IPS-18c (cell line): ENCODE data around the gene TMEM187.

Experiments used
- H3K4me3 ChIP-seq: 2 replicates; pipeline ENCODE4 v1.7.0; 2013; ENCODE audit warnings: low read depth, mild to moderate bottlenecking, low read length, moderate library complexity; ENCODE audit not compliant: insufficient read depth
- H3K9me3 ChIP-seq: one replicate; pipeline ENCODE4 v1.6.1; 2013; ENCODE audit warnings: mild to moderate bottlenecking, low read length, moderate library complexity; ENCODE audit not compliant: control insufficient read depth, insufficient read depth

Gene TMEM187

DNA sequence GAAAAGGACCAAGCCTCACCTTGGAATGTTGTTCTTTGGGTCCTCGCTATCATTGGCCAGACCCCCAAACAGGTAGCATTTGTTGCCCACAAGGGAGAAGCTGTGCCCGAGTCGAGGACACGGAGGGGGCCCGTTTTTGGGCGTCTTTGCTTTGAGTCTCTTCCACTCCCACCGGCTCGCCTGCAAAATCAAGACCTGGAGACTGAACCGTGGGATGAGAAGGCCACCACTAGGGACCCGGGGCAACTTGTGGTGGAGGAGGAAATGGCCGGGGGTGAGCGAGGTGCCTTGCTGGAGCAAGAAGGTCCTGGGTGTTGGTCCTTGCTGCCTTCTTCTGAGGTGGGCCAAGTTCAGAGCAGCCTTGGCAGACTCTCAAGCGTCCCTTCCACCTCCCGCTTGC is 8.4 kb upstream of the TMEM187 start:
- H3K9me3 ChIP-seq: no peaks in the 10 kb centered on the region

GRCh38 chrX:153965406-153965805 is 7.1 kb upstream of the TMEM187 start:
- no peak overlapping the region for H3K4me3 ChIP-seq

More for the DNA sequence above, 8.4 kb upstream of the TMEM187 start:
- H3K4me3 ChIP-seq: no peak overlapping the region

GRCh38 chrX:153966283-153966688 is 6.3 kb upstream of the TMEM187 start:
- H3K4me3 ChIP-seq: no peak overlapping the region

More at GRCh38 chrX:153965406-153965805, 7.1 kb upstream of the TMEM187 start:
- H3K9me3 ChIP-seq: no peaks in the 10 kb centered on the region

GRCh38 chrX:153966841-153967535 is 5.6 kb upstream of the TMEM187 start:
- H3K4me3 ChIP-seq: no peak overlapping the region
- no peaks in the 10 kb centered on the region for H3K9me3 ChIP-seq

More at GRCh38 chrX:153966283-153966688, 6.3 kb upstream of the TMEM187 start:
- no peaks in the 10 kb centered on the region for H3K9me3 ChIP-seq

DNA sequence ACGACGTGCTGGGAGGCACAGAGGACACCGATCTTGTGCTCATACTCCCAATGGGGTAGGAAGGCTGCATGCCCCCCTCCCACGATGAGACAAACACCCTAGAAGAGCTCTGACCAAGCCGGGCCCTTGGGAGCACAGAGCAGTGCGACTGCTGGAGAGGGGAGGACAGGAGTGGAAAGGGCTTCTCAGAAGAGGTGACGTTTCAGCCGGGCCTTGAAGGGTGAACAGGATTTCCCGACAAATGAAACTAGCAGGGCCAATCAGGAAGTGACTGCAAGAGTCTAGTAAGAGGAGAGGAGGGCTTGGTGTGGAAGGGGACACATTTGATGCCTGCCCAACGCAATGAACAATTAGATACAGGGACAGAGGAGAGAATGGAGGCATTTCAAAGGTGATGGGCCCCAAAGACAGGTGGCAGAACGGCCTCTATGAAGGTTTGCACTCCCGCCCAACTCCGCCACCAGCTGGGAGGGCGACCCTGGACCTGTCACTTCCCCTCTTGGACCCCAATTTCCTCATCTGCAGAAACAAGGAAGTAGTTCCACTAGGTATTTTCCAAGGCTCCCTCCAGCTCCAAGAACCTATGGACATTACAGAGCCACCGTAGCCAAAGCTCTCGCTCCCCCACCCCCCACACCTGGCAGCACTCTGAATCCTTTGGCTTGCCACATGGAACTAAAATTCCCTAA is 4.9 kb upstream of the TMEM187 start:
- H3K4me3 ChIP-seq: no peak overlapping the region
- no peaks in the 10 kb centered on the region for H3K9me3 ChIP-seq

GRCh38 chrX:153968255-153968654 is 4.3 kb upstream of the TMEM187 start:
- Histone ChIP-seq H3K9me3 (no peaks in the 10 kb centered on the region), H3K4me3 (peak overlapping the region; percentile 77; the same call in 1 of the 2 replicates)

DNA sequence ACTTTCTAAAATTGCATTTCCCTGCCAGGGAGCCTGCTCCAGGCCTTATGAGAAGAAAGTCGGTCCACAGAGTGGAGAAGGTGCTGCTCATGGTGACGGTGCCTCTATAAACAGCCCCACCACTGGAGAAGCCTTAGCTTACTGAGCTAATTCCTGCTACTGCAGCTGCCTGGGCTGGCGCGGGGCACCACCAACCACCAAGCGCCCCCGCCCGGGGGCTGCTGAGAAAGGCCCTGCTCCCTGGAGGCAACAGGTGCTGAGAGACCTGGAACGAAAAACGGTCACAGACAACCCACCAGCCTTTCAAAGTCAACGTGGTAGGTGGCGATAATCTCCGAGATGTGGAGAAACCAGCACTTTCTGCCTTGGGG is 3.8 kb upstream of the TMEM187 start:
- H3K4me3 ChIP-seq: peak overlapping the region; percentile 77
- no peaks in the 10 kb centered on the region for H3K9me3 ChIP-seq

DNA sequence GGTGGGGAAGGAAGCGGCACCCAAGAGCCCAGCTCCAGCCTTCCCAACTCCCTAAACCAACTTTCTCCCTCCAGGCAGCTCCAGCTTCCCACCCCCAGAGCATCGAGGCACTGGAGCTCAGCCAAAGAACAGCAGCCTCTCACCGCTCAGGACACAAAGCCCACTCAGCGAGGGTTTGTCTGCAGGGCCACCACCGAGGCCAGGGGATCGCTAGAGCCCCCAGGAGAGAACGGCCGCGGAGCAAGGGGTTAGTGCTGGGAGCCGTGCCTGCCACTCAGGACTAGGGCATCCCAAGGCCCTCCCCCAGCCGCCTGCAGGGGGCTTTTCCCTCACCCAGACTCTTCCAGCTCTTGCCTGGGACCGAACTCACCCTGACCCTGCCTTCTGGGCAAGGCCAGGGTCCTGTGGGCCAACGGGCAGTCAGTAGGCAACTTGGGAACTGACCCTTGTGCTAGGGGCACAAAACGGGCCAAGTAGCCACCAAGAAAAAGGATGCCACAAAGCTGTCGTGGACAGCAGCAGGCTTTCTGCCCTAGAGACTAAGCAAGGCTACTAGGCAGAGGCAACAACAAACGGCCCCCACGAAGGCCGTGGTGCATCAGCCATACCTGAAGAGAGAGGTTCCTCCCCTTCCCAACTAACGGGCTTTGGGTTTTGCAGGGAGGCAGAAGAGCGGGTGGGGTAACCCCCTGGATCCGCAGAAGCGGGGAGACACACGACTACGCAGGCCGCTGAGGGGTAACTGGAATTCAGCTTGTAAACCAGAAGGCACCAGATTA is 3.2 kb upstream of the TMEM187 start:
- Histone ChIP-seq H3K9me3 (no peaks in the 10 kb centered on the region), H3K4me3 (peak overlapping the region; percentile 77)

- peak overlapping the region; percentile 77 for H3K4me3 ChIP-seq
- no peaks in the 10 kb centered on the region for H3K9me3 ChIP-seq
Observed at GRCh38 chrX:153969904-153970356, 2.6 kb upstream of the TMEM187 start.

DNA sequence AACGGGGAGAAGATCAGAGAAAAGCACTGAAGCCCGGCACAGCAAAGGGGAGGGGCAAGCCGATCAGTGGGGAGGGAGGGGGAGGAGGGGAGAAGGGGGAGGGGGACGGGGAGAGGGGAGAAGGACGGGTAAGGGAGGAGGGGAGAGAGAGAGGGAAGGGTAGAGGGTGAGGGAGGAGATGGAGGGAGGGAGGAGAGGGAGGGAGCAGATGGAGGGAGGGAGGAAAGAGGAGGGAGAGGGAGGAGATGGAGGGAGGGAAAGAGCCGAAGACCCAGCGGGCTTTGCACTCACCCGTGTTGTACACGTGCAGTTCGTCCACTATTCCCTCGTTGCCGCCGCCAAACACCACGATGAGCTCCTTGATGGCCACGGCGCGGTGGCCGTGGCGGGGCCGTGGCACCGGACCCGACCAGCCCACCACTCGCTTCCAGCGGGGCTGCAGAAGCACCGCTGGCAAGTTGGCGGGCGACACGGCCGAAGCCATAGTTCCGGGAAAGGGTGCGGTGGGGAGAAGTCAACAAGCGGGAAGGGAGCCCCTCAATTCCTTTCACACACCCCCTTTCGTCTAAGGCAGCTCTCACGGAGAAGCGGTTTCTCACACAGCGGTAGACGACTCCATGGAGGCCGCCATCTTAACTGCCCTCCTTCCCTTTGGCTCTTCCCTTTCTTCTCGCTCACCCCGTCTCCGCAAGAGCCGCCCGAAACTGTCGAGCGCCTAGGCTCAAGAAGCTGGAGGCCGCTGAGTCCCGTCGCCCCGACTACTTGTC is 2.0 kb upstream of the TMEM187 start:
- no peaks in the 10 kb centered on the region for H3K9me3 ChIP-seq
- peak overlapping the region; percentile 100 for H3K4me3 ChIP-seq

DNA sequence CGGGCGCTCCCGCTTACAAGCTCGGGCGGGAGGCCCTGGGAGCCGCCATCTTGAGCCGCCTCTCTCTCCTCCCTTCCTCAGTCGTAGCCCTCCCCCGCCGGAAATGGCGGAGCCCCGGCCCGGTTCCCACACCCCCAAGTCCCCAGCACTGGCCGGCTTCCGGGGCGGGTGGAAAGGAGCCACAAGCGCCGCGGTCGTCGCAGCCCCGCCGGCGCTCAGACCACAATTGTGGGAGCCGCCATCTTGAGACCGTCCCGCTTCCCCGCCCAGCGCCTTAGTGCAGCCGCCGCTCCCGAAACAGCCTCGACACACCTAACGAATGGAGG is 1.5 kb upstream of the TMEM187 start:
- Histone ChIP-seq H3K4me3 (peak overlapping the region; percentile 100), H3K9me3 (no peaks in the 10 kb centered on the region)

DNA sequence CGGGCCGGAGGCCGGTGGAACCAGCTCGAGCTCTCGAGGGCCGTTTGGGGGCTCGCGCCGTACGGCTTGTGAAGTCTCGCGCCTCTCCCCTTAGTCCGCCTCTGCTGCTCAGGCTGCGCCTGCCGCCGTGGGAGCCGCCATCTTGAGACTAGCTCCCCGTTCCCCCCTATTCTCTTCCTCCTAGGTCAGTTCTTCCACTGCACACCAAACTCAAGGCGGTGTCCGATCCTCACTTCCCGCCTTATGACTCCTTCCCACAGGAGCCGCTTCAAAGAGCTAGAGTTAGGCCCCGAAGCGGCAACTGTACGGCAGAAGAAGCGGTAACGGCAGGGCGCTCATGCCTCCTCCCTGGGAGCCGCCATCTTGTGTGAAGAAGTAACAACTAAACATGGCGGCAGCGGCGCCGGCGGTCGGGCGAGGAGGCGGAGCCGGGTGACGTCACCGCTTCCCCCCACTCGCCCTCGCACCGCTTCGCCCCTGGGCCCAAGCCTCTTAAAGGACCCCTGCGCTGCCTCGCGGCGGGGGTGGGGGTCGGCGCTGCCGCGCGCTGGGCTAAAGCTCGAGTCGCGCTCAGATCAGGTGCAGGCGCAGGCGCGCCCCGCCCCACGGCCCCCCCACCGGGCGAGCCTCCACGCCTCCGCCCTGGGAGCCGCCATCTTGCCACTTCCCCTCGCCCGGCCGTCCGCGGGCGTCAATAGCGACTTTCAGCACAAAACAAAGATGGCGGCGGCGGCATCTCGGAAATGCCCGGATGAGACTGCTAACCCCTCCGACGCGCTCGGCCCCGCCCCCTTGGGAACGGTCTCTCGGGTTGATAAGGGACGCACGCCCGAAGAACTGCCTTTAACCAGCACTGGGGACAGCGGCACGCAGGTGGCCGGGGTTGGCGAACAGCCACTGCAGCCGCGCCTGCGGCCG is 845 bp upstream of the TMEM187 start, which contains the start of gene HCFC1:
Gene HCFC1 (minus strand): TSS at position 369 of the 918 bp plus-strand sequence. CDS start 978 bp downstream, outside the sequence.
- Histone ChIP-seq H3K4me3 (peak within 1 kb of the TSS; percentile 100), H3K9me3 (no peaks in the 10 kb centered on the region)

DNA sequence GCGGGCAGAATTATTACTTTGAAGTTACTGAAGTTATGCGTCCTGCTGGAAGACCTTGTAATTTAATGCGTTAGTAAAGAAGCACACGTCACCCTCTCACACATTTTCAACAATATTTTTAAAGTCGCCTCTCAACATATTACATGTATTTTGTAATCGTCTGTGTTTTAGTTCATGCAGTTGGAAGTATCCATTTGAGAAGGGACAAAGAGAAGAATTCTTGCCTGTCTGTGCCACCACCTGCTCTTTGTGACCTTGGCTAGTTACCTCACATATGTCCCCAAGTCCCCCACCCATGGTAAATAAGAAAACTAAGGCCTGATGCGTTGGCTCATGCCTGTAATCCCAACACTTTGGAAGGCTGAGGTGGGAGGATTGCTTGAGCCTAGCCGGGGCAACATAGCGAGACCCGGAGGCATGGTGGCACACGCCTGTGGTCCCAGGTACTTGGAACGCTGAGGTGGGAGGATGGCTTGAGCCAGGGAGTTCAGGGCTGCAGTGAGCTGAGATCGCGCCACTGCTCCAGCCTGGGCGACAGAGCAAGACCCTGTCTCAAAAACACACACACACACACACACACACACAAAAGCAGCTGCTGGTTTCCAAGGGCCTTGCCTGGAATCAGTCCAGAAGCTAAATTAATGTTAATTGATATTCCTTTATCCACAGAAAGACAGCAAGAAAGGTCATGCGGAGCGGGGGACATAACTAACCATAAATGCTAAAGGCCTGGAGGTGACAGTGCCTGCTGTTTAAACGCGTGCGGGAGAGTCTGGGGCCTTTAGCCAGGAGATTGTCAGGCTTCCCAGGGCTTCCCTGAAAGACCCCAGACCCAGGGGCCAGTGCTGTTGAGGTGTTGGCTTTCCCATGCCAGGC is 811 bp downstream of the TMEM187 start:
- H3K4me3 ChIP-seq: peak overlapping the region; percentile 58
- H3K9me3 ChIP-seq: no peaks in the 10 kb centered on the region

- Histone ChIP-seq H3K4me3 (no peak overlapping the region), H3K9me3 (no peaks in the 10 kb centered on the region)
Observed at GRCh38 chrX:153974003-153974725, 1.6 kb downstream of the TMEM187 start.
